HG03520 (cell line): ENCODE results near the gene HRAS.
"Not testable (repeated sequence)": the region's sequence is repeated elsewhere in the genome, so short reads cannot be mapped to it uniquely, and the experiment has no call there.

ENCODE experiments used
- ATAC-seq: cut with Tn5 transposase; IDR thresholded peaks from one replicate; pipeline ENCODE4 v1.9.1; 2021; ENCODE audit warnings: mild to moderate bottlenecking, moderate library complexity; ENCODE audit not compliant: unreplicated experiment

Gene HRAS

GRCh38 chr11:534396-535209 is 773 bp downstream of the HRAS start:
- no peak for ATAC-seq

GRCh38 chr11:533586-534395 is 1.6 kb downstream of the HRAS start:
- no peak for ATAC-seq

- ATAC-seq, result no peak
Observed at GRCh38 chr11:532986-533585, 2.3 kb downstream of the HRAS start.

GRCh38 chr11:532527-532985 is 2.8 kb downstream of the HRAS start:
- ATAC-seq, result no peak

GRCh38 chr11:531919-532526 is 3.4 kb downstream of the HRAS start:
- ATAC-seq, result no peak

- no peak for ATAC-seq
Observed at GRCh38 chr11:530960-531831, 4.2 kb downstream of the HRAS start.

- no peak for ATAC-seq
Observed at GRCh38 chr11:529728-530411, 5.5 kb downstream of the HRAS start.

- ATAC-seq, result no peak
Observed at GRCh38 chr11:528815-529727, 6.3 kb downstream of the HRAS start.

GRCh38 chr11:528166-528814 is 7.1 kb downstream of the HRAS start:
- no peak for ATAC-seq

- no peak for ATAC-seq
Observed at GRCh38 chr11:526192-526591, 9.2 kb downstream of the HRAS start.

- ATAC-seq, result no peak
Observed at GRCh38 chr11:521177-521688, 14.1 kb downstream of the HRAS start.

GRCh38 chr11:520428-521176 is 14.8 kb downstream of the HRAS start:
- ATAC-seq, result no peak

GRCh38 chr11:518463-519202 is 16.7 kb downstream of the HRAS start:
- ATAC-seq, result peak; percentile 76

GRCh38 chr11:516918-517685 is 18.3 kb downstream of the HRAS start:
- ATAC-seq, result not testable (repeated sequence)

- ATAC-seq, result no peak
Observed at GRCh38 chr11:516400-516799, 19.0 kb downstream of the HRAS start.

GRCh38 chr11:515131-515530 is 20.2 kb downstream of the HRAS start:
- no peak for ATAC-seq
